Activated CD8-positive, alpha-beta memory T cell treated with anti-CD3 and anti-CD28 coated beads, Interleukin-2, amount 50 U/mL, for 4 hours (primary cell): ENCODE measurements around the gene SPP1.
"Not testable (repeated sequence)": the region's sequence is repeated elsewhere in the genome, so short reads cannot be mapped to it uniquely, and the experiment has no call there.

Experiments
- DNase-seq: peaks from one replicate; pipeline ENCODE4 v3.0.0-alpha.2; 2020

Gene SPP1

DNA sequence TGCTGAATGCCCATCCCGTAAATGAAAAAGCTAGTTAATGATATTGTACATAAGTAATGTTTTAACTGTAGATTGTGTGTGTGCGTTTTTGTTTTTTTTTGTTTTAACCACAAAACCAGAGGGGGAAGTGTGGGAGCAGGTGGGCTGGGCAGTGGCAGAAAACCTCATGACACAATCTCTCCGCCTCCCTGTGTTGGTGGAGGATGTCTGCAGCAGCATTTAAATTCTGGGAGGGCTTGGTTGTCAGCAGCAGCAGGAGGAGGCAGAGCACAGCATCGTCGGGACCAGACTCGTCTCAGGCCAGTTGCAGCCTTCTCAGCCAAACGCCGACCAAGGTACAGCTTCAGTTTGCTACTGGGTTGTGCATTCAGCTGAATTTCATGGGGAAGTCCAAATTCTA lies at the start of gene SPP1:
TSS of gene SPP1 (plus strand) at position 249 of the 400 bp plus-strand sequence. CDS start 1,182 bp downstream, outside the sequence.
- no peak for DNase-seq

- DNase-seq = no peak
These were observed 48.9 kb upstream of the SPP1 start for GRCh38 chr4:87926554-87927098.

DNA sequence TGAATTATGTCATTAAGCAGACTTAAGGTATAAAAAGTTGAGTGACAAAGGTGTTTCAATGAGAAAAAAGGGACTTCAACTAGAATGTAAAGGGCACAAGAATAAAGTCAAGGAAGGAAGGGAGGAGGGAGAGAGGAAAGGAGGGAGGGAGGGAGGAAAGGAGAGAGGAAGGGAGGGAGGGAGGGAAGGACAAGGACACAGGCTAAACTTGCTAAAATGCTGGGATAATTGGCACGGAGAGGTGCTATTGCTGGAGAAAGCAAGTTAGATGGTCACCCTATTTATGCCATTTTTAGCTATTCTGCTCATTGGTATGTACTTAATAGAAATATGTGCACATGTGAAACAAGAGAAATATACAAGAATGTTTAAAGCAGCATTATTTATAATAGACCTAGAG lies 44.9 kb upstream of the SPP1 start:
- DNase-seq = no peak

DNA sequence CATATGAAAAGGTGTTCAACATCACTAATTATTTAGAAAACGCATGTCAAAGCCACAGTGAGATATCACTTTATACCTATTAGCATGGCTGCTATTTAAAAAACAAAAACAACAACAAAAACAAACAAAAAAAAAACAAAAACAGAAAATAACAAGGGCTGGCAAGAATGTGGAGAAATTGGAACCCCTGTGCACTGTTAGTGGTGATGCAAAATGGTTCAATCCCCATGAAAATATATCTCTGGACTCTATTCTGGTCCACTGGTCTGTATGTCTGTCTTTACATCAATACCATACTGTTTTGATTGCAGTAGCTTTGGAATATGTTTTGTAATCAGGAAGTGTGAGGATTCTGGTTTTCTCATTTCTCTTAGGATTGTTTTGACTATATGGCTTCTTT lies 43.6 kb upstream of the SPP1 start:
- DNase-seq = no peak

DNA sequence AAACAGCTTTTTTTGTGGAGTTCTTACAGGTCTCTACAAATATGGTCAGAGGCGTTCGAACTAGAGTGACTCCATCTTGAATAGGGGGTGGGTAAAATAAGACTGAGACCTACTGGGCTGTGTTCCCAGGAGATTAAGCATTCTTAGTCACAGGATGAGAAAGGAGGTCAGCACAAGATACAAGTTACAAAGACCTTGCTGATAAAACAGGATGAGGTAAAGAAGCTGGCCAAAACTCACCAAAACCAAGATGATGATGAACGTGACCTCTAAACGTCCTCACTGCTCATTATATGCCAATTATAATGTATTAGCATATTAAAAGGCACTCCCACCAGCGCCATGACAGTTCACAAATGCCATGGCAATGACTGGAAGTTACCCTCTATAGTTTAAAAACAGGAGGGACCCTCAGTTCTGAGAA lies 42.8 kb upstream of the SPP1 start:
- DNase-seq = no peak

DNA sequence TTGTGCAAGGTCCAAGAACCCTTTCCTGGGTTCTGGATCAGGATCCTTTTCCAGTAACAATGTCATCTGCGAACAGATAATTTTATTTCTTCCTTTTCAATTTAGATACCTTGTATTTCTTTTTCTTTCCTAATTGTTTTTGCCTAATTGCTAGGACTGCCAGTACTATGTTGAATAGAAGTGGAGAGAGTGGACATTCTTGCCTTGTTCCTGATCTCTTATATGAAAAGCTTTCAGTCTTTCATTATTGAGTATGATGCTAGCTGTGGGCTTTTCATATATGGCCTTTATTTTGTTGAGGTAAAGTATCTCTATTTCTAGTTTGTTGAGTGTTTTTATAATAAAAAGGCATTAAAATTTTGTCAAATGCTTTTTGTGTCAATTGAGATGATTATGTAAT lies 42.2 kb upstream of the SPP1 start:
- DNase-seq = no peak

DNA sequence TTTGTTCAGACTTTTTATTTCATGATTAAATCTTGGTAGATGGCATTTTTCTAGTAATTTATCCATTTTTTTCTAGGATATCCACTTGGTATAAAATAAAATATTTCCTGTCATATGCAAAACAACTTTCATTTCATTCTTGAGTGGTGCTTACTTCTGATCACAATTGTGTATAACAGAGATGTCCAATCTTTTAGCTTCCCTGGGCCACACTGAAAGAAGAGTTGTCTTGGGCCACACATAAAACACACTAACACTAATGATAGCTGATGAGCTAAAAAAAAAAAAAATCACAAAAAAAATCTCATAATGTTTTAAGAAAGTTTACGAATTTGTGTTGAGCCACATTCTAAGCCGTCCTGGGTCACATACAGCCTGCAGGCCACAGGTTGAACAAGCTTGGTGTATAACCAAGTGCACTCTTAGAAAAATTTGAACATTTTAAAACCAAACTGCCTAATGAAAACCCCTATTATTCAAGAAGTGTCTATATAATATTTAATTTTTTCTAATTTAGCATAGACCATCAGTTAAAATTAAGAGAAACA lies 41.3 kb upstream of the SPP1 start:
- no peak for DNase-seq

DNA sequence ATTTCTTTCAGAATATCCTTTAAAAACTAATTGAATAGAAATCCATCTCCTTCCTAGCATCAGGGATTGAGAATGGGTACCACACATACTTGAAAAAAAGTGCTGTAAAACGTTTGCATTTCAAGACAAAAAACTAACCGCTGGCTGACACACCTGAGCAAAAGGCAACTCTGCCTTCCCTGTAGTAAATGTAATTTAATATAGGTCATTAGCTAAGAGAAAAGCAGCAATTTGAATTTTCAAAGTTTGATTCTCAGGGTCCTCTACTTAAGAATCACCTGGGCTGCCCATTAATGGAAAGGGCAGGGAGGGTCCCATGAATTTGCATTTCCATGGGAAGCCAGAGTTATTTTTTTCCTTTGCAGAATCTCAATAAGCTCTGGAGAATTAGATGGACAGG lies 40.5 kb upstream of the SPP1 start:
- DNase-seq = no peak

- DNase-seq = not testable (repeated sequence)
These were observed 39.6 kb upstream of the SPP1 start for GRCh38 chr4:87935954-87936353.

GRCh38 chr4:87937523-87937922 lies 38.0 kb upstream of the SPP1 start:
- DNase-seq = no peak

DNA sequence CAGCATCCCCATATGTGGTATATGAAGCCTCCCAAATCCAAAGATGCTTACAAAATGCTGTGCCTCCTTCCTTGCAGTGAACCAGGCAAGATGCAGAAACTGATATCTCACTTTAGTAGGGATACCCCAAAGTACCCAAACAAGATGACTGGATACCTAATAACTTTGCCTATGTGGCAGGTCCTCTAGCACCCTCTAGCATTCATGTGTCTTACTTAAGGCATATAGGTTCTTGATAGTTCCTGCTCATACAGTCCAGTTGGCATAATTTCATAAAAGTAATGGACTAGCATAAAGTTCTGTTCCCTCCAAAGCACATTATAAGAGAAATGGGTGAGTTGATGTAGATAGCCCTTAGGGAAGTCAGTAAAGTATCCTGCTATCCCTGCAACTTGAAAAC lies 36.8 kb upstream of the SPP1 start:
- DNase-seq = no peak

DNA sequence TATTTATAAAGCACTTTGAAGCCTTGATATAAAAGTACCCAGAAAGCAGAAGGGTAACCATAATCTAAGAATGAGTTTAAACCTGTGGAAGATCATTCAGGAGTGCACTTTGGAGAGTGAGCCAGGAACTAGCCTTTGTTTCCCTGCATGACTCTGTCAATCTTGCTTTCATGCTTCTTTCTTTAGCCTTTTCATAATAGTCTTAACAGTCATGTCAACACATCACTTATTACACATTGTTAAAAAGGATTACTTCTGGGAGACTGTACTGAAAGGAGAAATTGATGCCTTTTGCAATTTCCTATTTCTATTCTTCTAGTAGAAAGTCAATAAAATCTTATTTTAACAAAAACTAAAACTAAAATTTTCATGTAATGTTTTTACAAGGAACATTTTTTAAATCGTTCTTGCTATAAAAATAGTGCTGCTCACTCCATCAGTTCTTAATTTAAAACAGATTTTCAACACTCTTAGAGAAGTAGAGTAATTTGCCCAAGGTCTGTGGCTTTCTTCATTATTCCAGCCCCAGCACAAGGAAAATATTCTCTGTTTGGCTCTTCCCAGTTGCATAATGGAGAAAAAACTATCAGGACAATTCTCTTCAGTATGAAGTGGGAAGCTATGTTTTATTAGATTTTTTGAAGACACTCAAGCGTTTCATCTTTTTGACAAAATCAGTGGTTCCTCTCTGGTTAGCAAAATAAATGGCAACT lies 35.4 kb upstream of the SPP1 start:
- no peak for DNase-seq

GRCh38 chr4:87940809-87941208 lies 34.7 kb upstream of the SPP1 start:
- not testable (repeated sequence) for DNase-seq

DNA sequence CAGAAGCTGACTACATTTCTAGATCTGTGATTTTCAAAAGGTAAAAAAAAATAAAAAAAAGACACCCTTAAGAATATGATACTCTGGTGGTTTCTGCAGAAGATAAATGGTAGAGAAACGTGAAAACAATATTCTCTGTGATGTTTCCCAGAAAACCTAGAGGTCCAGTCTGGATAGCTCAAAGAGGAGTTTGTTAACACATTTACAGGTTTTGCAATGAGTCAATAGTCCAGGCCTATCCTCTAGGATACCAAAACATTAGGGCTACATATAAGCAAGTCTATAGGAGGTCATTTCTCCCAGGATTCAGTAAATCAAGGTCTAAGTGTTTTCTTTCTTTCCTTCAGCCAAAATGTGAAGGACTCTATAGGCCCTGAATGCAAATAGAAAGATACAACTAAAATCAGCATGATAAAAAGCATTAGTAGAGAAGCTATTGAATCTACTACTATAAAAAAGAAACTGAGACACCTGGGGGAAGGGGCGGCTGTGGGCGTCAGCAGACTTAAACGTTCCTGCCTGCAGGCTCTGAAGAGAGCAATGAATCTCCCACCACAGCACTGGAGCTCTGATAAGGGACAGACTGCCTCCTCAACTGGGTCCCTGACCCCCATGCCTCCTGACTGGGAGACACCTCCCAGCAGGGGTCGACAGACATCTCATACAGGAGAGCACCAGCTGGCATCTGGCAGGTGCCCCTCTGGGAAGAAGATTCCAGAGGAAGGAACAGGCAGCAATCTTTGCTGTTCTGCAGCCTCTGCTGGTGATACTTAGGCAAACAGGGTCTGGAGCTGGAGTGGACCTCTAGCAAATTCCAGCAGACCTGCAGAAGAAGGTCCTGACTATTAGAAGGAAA lies 33.7 kb upstream of the SPP1 start:
- DNase-seq = no peak

GRCh38 chr4:87943660-87944149 lies 31.8 kb upstream of the SPP1 start:
- DNase-seq = no peak

GRCh38 chr4:87944967-87945366 lies 30.5 kb upstream of the SPP1 start:
- no peak for DNase-seq

GRCh38 chr4:87946766-87947165 lies 28.7 kb upstream of the SPP1 start:
- no peak for DNase-seq

DNA sequence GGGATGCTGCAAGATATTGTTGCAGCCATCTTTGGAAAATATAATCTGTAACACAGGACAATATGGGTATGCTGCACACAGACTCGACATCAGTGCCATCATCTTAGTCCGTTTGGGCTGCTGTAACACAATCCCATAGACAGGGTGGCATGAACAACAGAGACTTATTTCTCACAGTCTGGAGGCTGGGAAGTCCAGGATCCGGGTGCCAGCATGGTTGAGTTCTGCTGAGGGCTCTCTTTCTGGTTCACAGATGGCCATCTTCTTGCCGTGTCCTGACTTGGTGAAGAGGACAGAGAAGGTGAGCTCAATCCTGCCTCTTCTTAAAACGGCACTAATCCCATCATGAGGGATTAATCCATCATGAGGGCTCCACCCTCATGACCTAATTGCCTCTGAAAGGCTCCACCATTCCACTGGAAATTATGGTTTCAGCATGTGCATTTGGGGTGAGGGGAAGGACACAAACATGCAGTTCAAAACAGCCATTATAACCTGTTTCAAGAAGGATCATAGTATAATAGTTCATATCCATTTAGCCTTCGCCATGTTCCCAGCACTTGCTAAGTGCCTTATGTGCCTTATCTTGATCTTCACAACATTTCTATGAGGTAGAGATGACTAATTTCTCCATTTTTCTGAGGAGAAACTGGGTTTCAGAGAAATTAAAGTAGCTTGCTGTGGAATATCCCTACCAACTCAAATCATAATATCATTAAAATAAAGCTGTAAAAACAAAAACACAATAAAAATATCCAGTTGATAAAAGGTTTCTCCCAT lies 27.9 kb upstream of the SPP1 start:
- DNase-seq = no peak

DNA sequence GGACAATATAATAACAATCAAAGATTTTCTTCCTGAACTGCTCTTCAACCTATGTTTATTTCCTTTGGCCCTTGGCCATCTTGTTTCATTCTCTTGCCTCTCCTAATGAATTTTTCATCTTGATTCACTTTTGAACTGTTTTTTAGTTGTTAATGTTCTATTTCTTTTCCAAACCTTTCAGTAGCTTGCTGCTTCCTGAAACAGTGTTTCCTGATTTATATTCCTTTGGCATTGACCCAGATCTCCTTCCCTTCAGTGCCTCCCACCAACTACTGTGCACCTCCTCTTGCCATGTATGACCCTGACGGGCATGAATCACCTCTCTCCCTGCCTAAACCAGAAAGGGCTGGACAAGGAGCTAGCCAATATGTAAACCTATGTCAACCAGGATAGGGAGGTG lies 25.6 kb upstream of the SPP1 start:
- DNase-seq = no peak

DNA sequence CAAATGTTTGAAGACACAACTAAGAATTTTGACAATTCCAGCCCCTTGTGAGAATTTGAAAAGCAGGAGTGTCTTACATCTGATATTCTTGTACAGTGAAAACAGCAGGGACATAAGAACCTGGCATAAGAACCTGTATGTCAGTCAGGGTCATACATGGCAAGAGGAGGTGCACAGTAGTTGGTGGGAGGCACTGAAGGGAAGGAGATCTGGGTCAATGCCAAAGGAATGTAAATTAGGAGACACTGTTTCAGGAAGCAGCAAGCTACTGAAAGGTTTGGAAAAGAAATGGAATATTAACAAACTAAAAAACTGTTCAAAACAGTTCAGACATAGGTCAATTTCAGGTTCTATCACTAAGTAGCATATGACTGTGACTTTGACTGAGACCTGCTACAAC lies 25.0 kb upstream of the SPP1 start:
- no peak for DNase-seq

DNA sequence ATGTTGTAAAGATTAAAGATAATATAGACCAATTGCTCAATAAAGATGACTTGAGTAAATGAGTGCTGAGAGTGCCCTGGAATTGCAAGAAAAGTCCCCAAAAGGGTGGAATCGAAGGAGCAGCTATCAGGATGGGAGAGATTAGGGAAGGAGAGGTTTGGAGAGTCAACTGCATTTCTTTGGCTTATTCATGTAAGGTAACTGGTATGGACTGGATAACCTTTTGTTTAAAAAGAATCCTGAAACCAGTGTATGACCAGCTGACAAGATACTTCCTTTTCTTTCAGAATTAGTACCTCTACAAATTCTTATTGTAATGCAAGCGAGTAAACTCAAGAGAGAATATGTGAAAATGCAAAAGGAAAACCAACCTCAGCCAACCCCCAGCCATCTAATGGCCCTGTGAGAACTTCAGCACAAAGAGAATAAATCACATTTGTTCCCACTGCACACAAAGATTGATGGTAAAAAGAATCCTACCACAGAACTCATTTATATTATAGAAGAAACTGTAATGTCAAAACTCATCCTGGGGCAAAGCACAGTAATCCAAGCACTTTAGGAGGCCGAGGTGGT lies 24.5 kb upstream of the SPP1 start:
- DNase-seq = no peak

- no peak for DNase-seq
These were observed 21.7 kb upstream of the SPP1 start for GRCh38 chr4:87953826-87954225.
